ENCODE measurements around the gene ARMC2. TPM values are rescaled to one million over a fixed set of nuclear protein-coding genes. Genes with fewer than 3 reads are reported as not detected.
A peak's percentile ranks its signal among the peaks of the same experiment; 100 is the strongest.

The ARMC2 gene
- total RNA-seq, 2 experiments from 2014 or later = 3.9 to 5.2 TPM

GRCh38 chr6:108836061-108836460 is 12.2 kb upstream of the ARMC2 start:
- no peak overlapping the region for H3K27ac Mint-ChIP-seq
- POLR2A ChIA-PET = no interaction called here

DNA sequence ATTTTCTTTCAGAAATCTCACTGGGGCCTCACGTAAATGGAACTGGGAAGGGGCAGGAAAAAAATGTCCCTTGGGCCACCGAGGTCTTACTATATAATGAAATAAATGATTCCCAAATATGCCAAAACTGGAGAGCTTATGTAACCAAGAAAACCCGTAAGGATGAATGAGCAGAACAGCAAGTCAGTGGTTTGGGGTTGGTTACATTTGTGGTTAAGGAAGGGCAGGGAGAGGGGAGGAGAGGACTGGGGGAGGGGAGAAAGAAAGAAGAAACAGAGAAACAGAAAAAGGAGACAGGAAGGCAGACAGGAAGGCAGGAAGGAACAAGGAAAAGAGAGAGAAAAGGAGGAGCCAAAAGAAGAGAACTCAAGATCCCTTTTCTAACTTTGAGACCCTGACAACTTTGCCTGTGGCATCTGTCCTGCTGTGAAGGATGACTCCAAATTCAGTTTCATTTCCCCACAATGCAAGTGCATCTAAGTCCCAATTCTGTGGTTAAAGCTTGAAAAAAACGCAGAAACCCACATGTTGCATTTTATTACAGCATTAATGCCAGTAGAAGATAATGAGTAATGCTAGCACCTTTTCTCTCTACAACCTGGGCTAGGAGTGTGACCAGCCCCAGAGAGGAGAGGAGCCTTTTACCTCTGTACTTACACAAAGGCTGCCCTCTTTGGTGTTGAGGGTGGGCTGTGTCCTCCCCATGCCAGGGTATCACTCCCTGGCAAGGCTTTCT is 10.8 kb upstream of the ARMC2 start:
- peak; percentile 19 for DNase-seq
- H3K27ac Mint-ChIP-seq = no peak overlapping the region
- no peak overlapping the region for H3K4me3 Mint-ChIP-seq
- H3K36me3 Mint-ChIP-seq (ENCODE audit: low read depth) = no peaks in the 10 kb centered on the region
- peak; percentile 78 for ATAC-seq
- peaks cover 20% of the 10 kb centered on the region for H3K4me1 Mint-ChIP-seq
- POLR2A ChIA-PET = interaction anchor here (1.4 kb wide), 1 partner anchor 46 kb away, joined by 3 read pairs; no protein-coding TSS in a partner anchor
- no peaks in the 10 kb centered on the region for H3K9me3 Mint-ChIP-seq (ENCODE audit: low read depth)
- H3K27me3 Mint-ChIP-seq = no peaks in the 10 kb centered on the region
- CTCF ChIA-PET = interaction anchor here (0.9 to 1.1 kb wide), 3 partner anchors 21 to 90 kb away, joined by 3 read pairs; no protein-coding TSS in a partner anchor
- intact Hi-C loops (cut with DNase I, micrococcal nuclease) = loop anchor here (1.0 to 5.0 kb wide), 4 partner anchors 37 to 280 kb away; no protein-coding TSS in a partner anchor

More at GRCh38 chr6:108836061-108836460, 12.2 kb upstream of the ARMC2 start:
- CTCF ChIA-PET = interaction anchor here (0.6 to 2.6 kb wide), 21 partner anchors 8 to 300 kb away, joined by 3 to 34 read pairs (median 3); partner anchors contain the start of gene ARMC2
- no peaks in the 10 kb centered on the region for H3K27me3 Mint-ChIP-seq
- intact Hi-C loops (cut with DNase I, micrococcal nuclease) = loop anchor here in 1 of 2 experiments (5.0 kb wide), 3 partner anchors 46 to 279 kb away; no protein-coding TSS in a partner anchor
- no peaks in the 10 kb centered on the region for H3K36me3 Mint-ChIP-seq (ENCODE audit: low read depth)
- ATAC-seq (no peak), DNase-seq (no peak)
- H3K9me3 Mint-ChIP-seq (ENCODE audit: low read depth) = no peaks in the 10 kb centered on the region
- H3K4me1 Mint-ChIP-seq = peaks cover 20% of the 10 kb centered on the region
- H3K4me3 Mint-ChIP-seq = no peak overlapping the region

DNA sequence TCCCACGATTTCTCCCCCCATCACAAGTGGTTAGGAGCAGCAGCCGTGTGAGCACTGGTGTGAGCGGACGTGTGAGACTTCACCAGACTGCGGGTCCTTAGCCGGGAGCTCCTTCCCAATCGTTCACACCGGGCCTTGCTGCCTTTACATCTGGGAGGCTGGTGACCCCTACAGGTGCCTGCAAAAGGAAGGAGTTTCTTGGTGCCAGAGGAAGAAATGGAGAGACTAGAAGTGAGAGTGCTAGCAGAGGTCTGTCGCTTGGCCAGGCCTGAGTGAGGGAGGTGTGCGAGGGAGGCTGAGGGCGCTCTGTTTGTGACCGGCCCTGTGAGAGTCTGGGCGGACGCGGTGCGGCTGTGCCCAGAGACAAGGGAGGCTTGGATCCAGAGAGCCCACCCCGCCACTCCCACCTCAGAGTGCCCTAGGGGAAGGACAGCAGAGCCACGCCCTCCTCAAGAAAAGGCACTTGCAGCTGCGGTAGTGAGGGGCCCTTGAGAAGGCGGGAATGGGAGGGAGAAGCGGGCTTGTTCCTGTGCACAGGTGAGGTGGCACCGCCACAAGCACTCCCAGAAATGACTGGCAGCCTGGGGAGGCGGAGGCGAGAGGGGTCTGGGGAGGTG is 10.0 kb upstream of the ARMC2 start:
- no peak overlapping the region for H3K4me3 Mint-ChIP-seq
- H3K36me3 Mint-ChIP-seq (ENCODE audit: low read depth) = no peaks in the 10 kb centered on the region
- DNase-seq = no peak
- POLR2A ChIA-PET = interaction anchor here (1.4 kb wide), 1 partner anchor 45 kb away, joined by 3 read pairs; no protein-coding TSS in a partner anchor
- no peaks in the 10 kb centered on the region for H3K27me3 Mint-ChIP-seq
- CTCF ChIA-PET = interaction anchor here (0.9 to 1.1 kb wide), 3 partner anchors 21 to 91 kb away, joined by 3 read pairs; no protein-coding TSS in a partner anchor
- intact Hi-C loops (cut with DNase I, micrococcal nuclease) = loop anchor here in 1 of 2 experiments (5.0 kb wide), 3 partner anchors 44 to 281 kb away; no protein-coding TSS in a partner anchor
- no peak for ATAC-seq
- H3K9me3 Mint-ChIP-seq (ENCODE audit: low read depth) = no peaks in the 10 kb centered on the region
- H3K4me1 Mint-ChIP-seq = peaks cover 20% of the 10 kb centered on the region
- H3K27ac Mint-ChIP-seq = no peak overlapping the region

DNA sequence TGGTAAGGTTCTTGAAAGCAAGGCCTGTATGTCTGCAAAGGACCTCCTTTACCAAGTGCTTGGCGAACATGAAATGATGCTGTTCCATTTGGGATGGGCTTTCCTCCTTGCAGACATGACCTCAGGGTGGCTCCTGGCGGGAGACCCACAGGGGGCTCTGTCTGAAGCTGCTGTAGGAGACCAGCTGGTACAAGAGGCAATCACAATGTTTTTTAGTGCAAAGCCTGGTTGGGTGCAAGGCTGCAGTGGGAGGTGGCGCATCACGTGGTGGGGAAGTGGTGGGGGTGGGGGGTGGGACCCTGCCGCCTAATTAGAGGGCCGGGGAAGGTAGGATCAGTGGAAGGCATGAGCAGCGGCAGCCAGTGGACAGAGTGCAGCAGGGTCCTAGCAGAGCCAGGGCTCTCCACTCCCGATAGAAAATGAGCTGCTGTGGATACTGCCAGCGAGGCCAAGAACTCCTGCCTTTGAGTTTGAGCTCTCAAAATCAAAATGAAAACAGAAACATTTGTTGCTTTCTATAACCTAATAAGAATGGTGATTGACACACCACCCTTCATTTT is 9.1 kb upstream of the ARMC2 start:
- intact Hi-C loops (cut with DNase I, micrococcal nuclease) = loop anchor here in 1 of 2 experiments (5.0 kb wide), 3 partner anchors 43 to 282 kb away; no protein-coding TSS in a partner anchor
- Mint-ChIP-seq H3K4me1 (peaks cover 20% of the 10 kb centered on the region), H3K27me3 (no peaks in the 10 kb centered on the region), H3K9me3 (ENCODE audit: low read depth) (no peaks in the 10 kb centered on the region), H3K4me3 (no peak overlapping the region), H3K27ac (no peak overlapping the region), H3K36me3 (ENCODE audit: low read depth) (no peaks in the 10 kb centered on the region)
- ChIA-PET POLR2A (no interaction called here), CTCF (interaction anchor here (0.8 to 1.3 kb wide), 2 partner anchors 232 to 297 kb away, joined by 3 to 5 read pairs; no protein-coding TSS in a partner anchor)
- DNase-seq (no peak), ATAC-seq (no peak)

DNA sequence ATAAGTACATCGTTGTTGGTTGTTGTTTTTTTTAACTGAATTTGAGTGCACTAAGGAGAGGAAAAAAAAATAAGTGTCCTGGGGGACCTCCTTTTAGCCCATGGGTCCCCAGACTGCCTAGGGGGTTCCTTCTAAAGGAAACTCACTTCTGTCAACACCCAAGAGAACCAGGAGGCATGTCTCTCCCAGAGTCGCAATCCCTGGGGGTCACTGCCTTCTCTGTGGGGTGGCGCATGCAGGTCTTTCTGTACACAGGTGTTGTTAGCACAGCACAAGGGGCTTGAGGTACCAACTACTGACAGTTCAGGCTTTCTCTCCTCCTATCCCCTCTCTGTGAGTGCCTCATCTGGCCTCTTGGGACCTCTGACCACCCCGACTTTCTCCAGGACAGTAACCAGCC is 7.3 kb upstream of the ARMC2 start:
- POLR2A ChIA-PET = no interaction called here
- no peak overlapping the region for H3K4me3 Mint-ChIP-seq
- no peak for ATAC-seq

DNA sequence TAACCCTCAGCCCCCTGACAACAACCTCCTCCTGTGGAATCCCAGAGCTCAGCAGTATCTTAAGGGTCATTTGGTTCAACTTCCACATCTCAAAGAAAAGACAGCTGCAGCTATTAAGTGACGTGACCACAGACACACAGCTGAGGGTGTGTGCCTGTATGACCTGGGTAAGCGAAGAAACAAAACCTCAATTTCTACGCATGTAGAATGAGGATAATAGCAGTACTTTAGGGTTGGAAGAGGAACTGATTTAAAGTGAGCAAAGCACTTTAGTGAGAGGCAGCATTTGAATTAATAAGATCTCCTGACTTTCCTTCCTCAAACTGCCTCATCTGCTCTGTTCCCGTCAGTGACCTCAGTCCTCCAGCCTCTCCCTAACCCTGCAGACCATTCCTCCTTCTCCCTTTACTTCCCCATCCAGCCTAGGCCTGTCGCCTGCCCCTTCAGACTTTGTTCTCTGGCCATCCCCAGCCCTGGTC is 6.8 kb upstream of the ARMC2 start:
- no peaks in the 10 kb centered on the region for H3K36me3 Mint-ChIP-seq (ENCODE audit: low read depth)
- CTCF ChIA-PET = no interaction called here
- H3K27ac Mint-ChIP-seq = no peak overlapping the region
- ATAC-seq (no peak), DNase-seq (no peak)
- no peak overlapping the region for H3K4me3 Mint-ChIP-seq
- intact Hi-C loops (cut with DNase I, micrococcal nuclease) = loop anchor here in 1 of 2 experiments (10.0 kb wide), 1 partner anchor 877 kb away; no protein-coding TSS in a partner anchor
- H3K4me1 Mint-ChIP-seq = peaks cover 20% of the 10 kb centered on the region
- H3K27me3 Mint-ChIP-seq = no peaks in the 10 kb centered on the region
- POLR2A ChIA-PET = no interaction called here
- H3K9me3 Mint-ChIP-seq (ENCODE audit: low read depth) = no peaks in the 10 kb centered on the region

More for the DNA sequence above, 7.3 kb upstream of the ARMC2 start:
- CTCF ChIA-PET = no interaction called here
- intact Hi-C loops (cut with DNase I, micrococcal nuclease) = loop anchor here in 1 of 2 experiments (10.0 kb wide), 1 partner anchor 876 kb away; no protein-coding TSS in a partner anchor
- H3K9me3 Mint-ChIP-seq (ENCODE audit: low read depth) = no peaks in the 10 kb centered on the region
- peaks cover 18% of the 10 kb centered on the region for H3K4me1 Mint-ChIP-seq
- H3K27ac Mint-ChIP-seq = no peak overlapping the region
- no peak for DNase-seq
- H3K27me3 Mint-ChIP-seq = no peaks in the 10 kb centered on the region
- no peaks in the 10 kb centered on the region for H3K36me3 Mint-ChIP-seq (ENCODE audit: low read depth)

DNA sequence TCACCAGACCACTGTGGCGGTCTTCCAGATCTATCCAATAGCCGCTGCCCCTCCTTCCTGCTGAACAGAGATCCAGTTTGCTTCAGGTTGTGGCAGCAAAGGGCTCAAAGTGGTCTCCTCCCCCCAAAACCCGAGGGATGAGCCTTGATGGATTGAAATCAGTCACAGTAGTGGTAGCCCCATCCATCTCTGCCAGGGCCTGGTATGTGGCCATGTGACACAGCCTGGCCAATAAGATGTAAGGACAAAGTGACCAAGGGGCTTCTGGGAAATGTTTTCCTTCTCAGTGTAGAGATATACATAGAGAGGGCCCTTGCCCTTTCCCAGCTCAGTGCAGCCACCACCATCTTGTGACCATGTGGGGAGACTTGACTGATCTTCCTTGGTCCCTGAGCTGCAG is 4.1 kb upstream of the ARMC2 start:
- ChIA-PET POLR2A (no interaction called here), CTCF (interaction anchor here (0.5 to 1.6 kb wide), 5 partner anchors 9 to 240 kb away, joined by 3 to 6 read pairs (median 3); no protein-coding TSS in a partner anchor)
- ATAC-seq (no peak), DNase-seq (no peak)
- Mint-ChIP-seq H3K4me1 (peaks cover 17% of the 10 kb centered on the region), H3K27me3 (no peaks in the 10 kb centered on the region), H3K4me3 (no peak overlapping the region), H3K27ac (no peak overlapping the region), H3K9me3 (ENCODE audit: low read depth) (no peaks in the 10 kb centered on the region), H3K36me3 (ENCODE audit: low read depth) (no peaks in the 10 kb centered on the region)
- intact Hi-C loops (cut with DNase I, micrococcal nuclease) = loop anchor here in 1 of 2 experiments (10.0 kb wide), 1 partner anchor 879 kb away; no protein-coding TSS in a partner anchor

GRCh38 chr6:108845145-108845544 is 3.1 kb upstream of the ARMC2 start:
- H3K36me3 Mint-ChIP-seq (ENCODE audit: low read depth) = no peaks in the 10 kb centered on the region
- intact Hi-C loops (cut with DNase I, micrococcal nuclease) = loop anchor here in 1 of 2 experiments (10.0 kb wide), 1 partner anchor 880 kb away; no protein-coding TSS in a partner anchor
- H3K4me1 Mint-ChIP-seq = peaks cover 20% of the 10 kb centered on the region
- H3K27ac Mint-ChIP-seq = no peak overlapping the region
- no peaks in the 10 kb centered on the region for H3K27me3 Mint-ChIP-seq
- no peak for ATAC-seq
- ChIA-PET CTCF (interaction anchor here (1.6 to 3.6 kb wide), 4 partner anchors 10 to 303 kb away, joined by 5 to 21 read pairs (median 14); no protein-coding TSS in a partner anchor), POLR2A (no interaction called here)
- no peak for DNase-seq
- no peaks in the 10 kb centered on the region for H3K9me3 Mint-ChIP-seq (ENCODE audit: low read depth)
- H3K4me3 Mint-ChIP-seq = no peak overlapping the region

DNA sequence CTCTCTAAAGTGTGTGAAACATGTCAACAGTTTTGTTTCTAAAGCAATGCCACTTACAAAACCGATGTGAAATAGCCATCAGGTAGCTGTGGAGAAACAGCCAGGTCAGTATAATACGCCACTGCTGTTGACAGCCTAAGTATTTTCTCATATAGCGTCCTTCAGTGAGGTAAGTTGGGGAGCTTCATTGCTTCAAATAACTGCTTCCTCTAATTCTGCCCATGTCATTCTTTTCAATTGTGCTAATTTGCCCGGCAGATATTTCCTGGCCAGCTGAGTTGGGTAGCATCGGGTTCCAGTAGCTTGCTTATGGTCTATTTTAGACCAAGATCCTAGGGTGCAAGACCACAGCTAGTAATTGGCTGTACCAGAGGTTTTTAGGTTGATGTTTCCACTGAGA is 2.1 kb upstream of the ARMC2 start:
- DNase-seq = no peak
- no peak for ATAC-seq
- intact Hi-C loops (cut with DNase I, micrococcal nuclease) = loop anchor here in 1 of 2 experiments (10.0 kb wide), 1 partner anchor 881 kb away; no protein-coding TSS in a partner anchor
- no peaks in the 10 kb centered on the region for H3K9me3 Mint-ChIP-seq (ENCODE audit: low read depth)
- ChIA-PET POLR2A (interaction anchor here (0.6 kb wide), 2 partner anchors 9 to 1675 kb away, joined by 3 to 6 read pairs; no protein-coding TSS in a partner anchor), CTCF (interaction anchor here (0.6 to 3.6 kb wide), 9 partner anchors 10 to 304 kb away, joined by 3 to 21 read pairs (median 4); no protein-coding TSS in a partner anchor)
- H3K4me3 Mint-ChIP-seq = no peak overlapping the region
- H3K27me3 Mint-ChIP-seq = no peaks in the 10 kb centered on the region
- no peak overlapping the region for H3K27ac Mint-ChIP-seq
- H3K36me3 Mint-ChIP-seq (ENCODE audit: low read depth) = no peaks in the 10 kb centered on the region
- peaks cover 23% of the 10 kb centered on the region for H3K4me1 Mint-ChIP-seq

DNA sequence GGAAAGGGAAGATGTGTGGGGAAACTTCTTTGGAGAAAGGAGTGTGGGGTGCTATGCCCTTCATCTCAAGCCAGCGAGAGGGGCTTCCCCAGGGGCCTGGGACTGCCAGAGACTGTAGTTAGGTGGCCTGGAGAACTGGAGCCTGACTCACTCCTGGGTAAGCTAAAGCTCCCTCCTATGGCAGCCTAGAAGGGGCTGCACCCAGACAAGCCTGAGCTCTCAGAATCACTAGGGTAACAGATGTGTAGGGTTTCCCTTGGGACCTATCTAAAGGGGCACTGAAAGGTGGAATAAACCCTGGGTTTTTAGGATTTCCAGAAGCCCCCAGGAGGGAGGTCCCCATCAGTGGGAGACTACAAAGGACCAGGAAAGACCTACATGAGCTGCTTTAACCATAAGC is 1.6 kb upstream of the ARMC2 start:
- Mint-ChIP-seq H3K27me3 (no peaks in the 10 kb centered on the region), H3K36me3 (ENCODE audit: low read depth) (no peaks in the 10 kb centered on the region), H3K9me3 (ENCODE audit: low read depth) (no peaks in the 10 kb centered on the region), H3K27ac (no peak overlapping the region), H3K4me3 (no peak overlapping the region), H3K4me1 (peaks cover 23% of the 10 kb centered on the region)
- ChIA-PET POLR2A (interaction anchor here (0.6 to 1.0 kb wide), 3 partner anchors 9 to 1676 kb away, joined by 3 to 6 read pairs (median 3); no protein-coding TSS in a partner anchor), CTCF (interaction anchor here (0.5 to 3.6 kb wide), 13 partner anchors 9 to 463 kb away, joined by 3 to 21 read pairs (median 3); no protein-coding TSS in a partner anchor)
- ATAC-seq (peak; percentile 24), DNase-seq (peak; percentile 43)
- intact Hi-C loops (cut with DNase I, micrococcal nuclease) = loop anchor here in 1 of 2 experiments (10.0 kb wide), 1 partner anchor 882 kb away; no protein-coding TSS in a partner anchor

All from activated CD4-positive, alpha-beta T cell treated with anti-CD3 and anti-CD28 coated beads for 36 hours (primary cell).